H1 (cell line): ENCODE results near the gene NAA60. TPM values are rescaled to one million over a fixed set of nuclear protein-coding genes. Genes with fewer than 3 reads are reported as not detected.

Experiments
- ASH2L ChIP-seq: fragments of 200-600, 300-600 bp; sonication (generic); IDR thresholded peaks from one replicate; pipeline ENCODE4 v1.7.1; 2017; ENCODE audit warnings: low read length
- POLR2A ChIP-seq, 2 experiments: IDR thresholded peaks; 1 replicate in 1 of 2; 2 replicates in 1 of 2; pipeline ENCODE4 v1.6.1; 2011; ENCODE audit warnings: low read depth in 2 of 2, low read length in 2 of 2, mild to moderate bottlenecking in 2 of 2; ENCODE audit errors: control extremely low read depth in 1 of 2
- RNF2 ChIP-seq: fragments of 200-900, 300-1000 bp; sonication (generic); IDR thresholded peaks from 2 replicates; pipeline ENCODE4 v1.7.1; 2016; ENCODE audit warnings: borderline replicate concordance, low read depth, mild to moderate bottlenecking, antibody characterized with exemption, low read length; ENCODE audit not compliant: poor library complexity, severe bottlenecking; ENCODE audit errors: missing control alignments
- SRF ChIP-seq: IDR thresholded peaks from 2 replicates; pipeline ENCODE4 v1.6.1; 2011; ENCODE audit warnings: mild to moderate bottlenecking, low read depth, low read length, moderate library complexity
- polyA plus RNA-seq, 7 experiments: library from polyadenylated mRNA; depleted of rRNA in 3 of 7; stranded (reverse) in 5 of 7; unstranded in 2 of 7; fragments of >200 nt in 5 of 7; fragments of 200-250 nt in 2 of 7; gene quantifications; 1 replicate in 5 of 7; 2 replicates in 1 of 7; 4 replicates in 1 of 7; pipeline versions ENCODE4 v1.2.1 to v1.2.3, GENCODE V29; 2011 to 2013; ENCODE audit warnings: missing spikeins in 2 of 7, mixed read lengths in 2 of 7
- total RNA-seq: library from RNA; stranded (reverse); fragmentation: NEBNext Ultra II Directional; extraction: Animal tissue kit (Norgen Biotek cat#: 25700); gene quantifications from 2 replicates; pipeline ENCODE4 v1.2.1, GENCODE V29; 2021

The NAA60 gene
- total and polyA plus RNA-seq, 2 of the 8 experiments (the other 6 are each of a cell fraction or from before 2014, with no cell fraction given), result 34.1 to 47.6 TPM

DNA sequence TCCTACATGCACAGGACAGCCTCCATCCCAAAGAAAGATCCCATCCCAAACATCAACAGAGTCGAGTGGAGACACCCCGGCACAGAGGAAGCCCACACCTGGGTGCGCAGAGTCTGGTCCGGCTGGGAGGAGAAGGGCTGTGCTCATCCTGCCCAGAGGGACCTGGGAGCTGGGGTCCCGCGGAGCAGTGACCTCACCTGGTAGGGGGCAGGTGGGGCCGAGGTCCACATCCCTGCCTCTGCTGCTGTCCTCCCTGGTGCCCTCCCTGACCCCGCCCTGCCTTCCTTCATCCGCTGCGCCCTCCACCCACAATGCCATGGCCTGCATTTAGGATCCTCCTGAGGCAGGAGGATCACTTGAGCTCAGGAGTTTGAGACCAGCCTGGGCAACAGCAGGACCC is 48.9 kb downstream of the NAA60 start (continued):
- no peak for TF ChIP-seq RNF2
- no peak for TF ChIP-seq POLR2A (IDR thresholded peaks at IDR 0.05; ENCODE audit: control extremely low read depth in 1 of 2, low read depth in 2 of 2, low read length in 2 of 2)
- no peak for TF ChIP-seq SRF
- TF ChIP-seq ASH2L, result no peak
